HepG2 (cell line): Measurements from ENCODE around the gene AQP11. TPM values are rescaled to one million over a fixed set of nuclear protein-coding genes. Genes with fewer than 3 reads are reported as not detected.
A peak's percentile ranks its signal among the peaks of the same experiment; 100 is the strongest.

Experiments used
- ATF7-NPFF ChIP-seq: sonication (generic); formaldehyde crosslinking; IDR thresholded peaks from 2 replicates; pipeline ENCODE4 v1.8.1; 2023; ENCODE audit warnings: mild to moderate bottlenecking, low read depth, missing genetic modification reagents, moderate library complexity
- GTF3A ChIP-seq: sonication (generic); formaldehyde crosslinking; conservative IDR thresholded peaks from 2 replicates; pipeline ENCODE4 v1.4.0; 2020; ENCODE audit warnings: mild to moderate bottlenecking, missing genetic modification reagents
- HIC2 ChIP-seq: sonication (generic); formaldehyde crosslinking; IDR thresholded peaks from 2 replicates; pipeline ENCODE4 v1.9.0; 2022; ENCODE audit warnings: low read depth, missing genetic modification reagents
- HMG20A ChIP-seq: IDR thresholded peaks from 2 replicates; pipeline ENCODE4 v1.6.1; 2016; ENCODE audit warnings: borderline replicate concordance
- HOXA7 ChIP-seq: sonication (generic); formaldehyde crosslinking; IDR thresholded peaks from 2 replicates; pipeline ENCODE4 v1.8.1; 2022; ENCODE audit warnings: mild to moderate bottlenecking, missing genetic modification reagents, moderate library complexity
- KAT2B ChIP-seq: fragments of 150-350 bp; IDR thresholded peaks from 2 replicates; pipeline ENCODE4 v1.6.1; 2014; ENCODE audit warnings: low read depth, low read length, borderline replicate concordance
- NCOA2 ChIP-seq: sonication (generic); formaldehyde crosslinking; IDR thresholded peaks from 2 replicates; pipeline ENCODE4 v1.8.0; 2022; ENCODE audit warnings: inconsistent platforms
- POLR2G ChIP-seq: fragments of 200-400 bp; formaldehyde crosslinking; IDR thresholded peaks from 2 replicates; pipeline ENCODE4 v1.6.1; 2018; ENCODE audit warnings: mild to moderate bottlenecking, low read depth, low read length, moderate library complexity
- REL ChIP-seq: sonication (generic); formaldehyde crosslinking; conservative IDR thresholded peaks from 2 replicates; pipeline ENCODE4 v1.8.0; 2022; ENCODE audit warnings: mild to moderate bottlenecking, missing genetic modification reagents, moderate library complexity
- TARDBP ChIP-seq: sonication (generic); formaldehyde crosslinking; IDR thresholded peaks from 2 replicates; pipeline ENCODE4 v1.8.0; 2022; ENCODE audit warnings: mild to moderate bottlenecking, missing genetic modification reagents
- TBL1XR1 ChIP-seq: fragments of 150-350 bp; IDR thresholded peaks from 2 replicates; pipeline ENCODE4 v1.6.1; 2014; ENCODE audit warnings: borderline replicate concordance, low read length; ENCODE audit not compliant: partially characterized antibody
- TBX3 ChIP-seq: fragments of 450-650 bp; IDR thresholded peaks from 2 replicates; pipeline ENCODE4 v1.6.1; 2017; ENCODE audit warnings: antibody characterized with exemption, mild to moderate bottlenecking, inconsistent platforms, borderline replicate concordance
- TCF12 ChIP-seq, 2 experiments: fragments of 450-650 bp in 1 of 2; sonication (generic) in 1 of 2; formaldehyde crosslinking in 1 of 2; IDR thresholded peaks; 2 replicates each; pipeline versions ENCODE4 v1.6.1 to v1.8.0; 2017 to 2022; ENCODE audit warnings: antibody characterized with exemption in 1 of 2, mild to moderate bottlenecking in 1 of 2, missing genetic modification reagents in 1 of 2, moderate library complexity in 1 of 2
- TFAP4 ChIP-seq: sonication (generic); IDR thresholded peaks from 2 replicates; pipeline ENCODE4 v1.6.1; 2016; ENCODE audit warnings: low read depth, borderline replicate concordance
- TFDP1 ChIP-seq: IDR thresholded peaks from 2 replicates; pipeline ENCODE4 v1.6.1; 2016; ENCODE audit warnings: missing compliant biosample characterization, missing genetic modification reagents, borderline replicate concordance
- ZBTB2 ChIP-seq: sonication (generic); formaldehyde crosslinking; IDR thresholded peaks from 2 replicates; pipeline ENCODE4 v1.8.0; 2022; ENCODE audit warnings: low read depth, missing genetic modification reagents
- ZIK1 ChIP-seq: sonication (generic); formaldehyde crosslinking; IDR thresholded peaks from 2 replicates; pipeline ENCODE4 v1.5.0; 2020; ENCODE audit warnings: mild to moderate bottlenecking, low read depth, missing genetic modification reagents, borderline replicate concordance
- ZNF12 ChIP-seq: sonication (generic); formaldehyde crosslinking; IDR thresholded peaks from 2 replicates; pipeline ENCODE4 v1.5.0; 2020; ENCODE audit warnings: missing genetic modification reagents
- ZNF230 ChIP-seq: sonication (generic); formaldehyde crosslinking; IDR thresholded peaks from 2 replicates; pipeline ENCODE4 v1.4.0; 2020; ENCODE audit warnings: mild to moderate bottlenecking, missing genetic modification reagents
- ZNF546 ChIP-seq: sonication (generic); formaldehyde crosslinking; conservative IDR thresholded peaks from 2 replicates; pipeline ENCODE4 v1.8.1; 2023; ENCODE audit warnings: mild to moderate bottlenecking, missing genetic modification reagents
- ZNF556 ChIP-seq: sonication (generic); formaldehyde crosslinking; IDR thresholded peaks from 2 replicates; pipeline ENCODE4 v1.4.0; 2020; ENCODE audit warnings: mild to moderate bottlenecking, missing genetic modification reagents, borderline replicate concordance
- ZNF572 ChIP-seq: sonication (generic); formaldehyde crosslinking; IDR thresholded peaks from 2 replicates; pipeline ENCODE4 v1.5.1; 2020; ENCODE audit warnings: mild to moderate bottlenecking, missing genetic modification reagents
- ZNF737 ChIP-seq: sonication (generic); formaldehyde crosslinking; IDR thresholded peaks from 2 replicates; pipeline ENCODE4 v1.5.0; 2020; ENCODE audit warnings: missing genetic modification reagents, mild to moderate bottlenecking, borderline replicate concordance
- ZNF768 ChIP-seq: sonication (generic); formaldehyde crosslinking; IDR thresholded peaks from 2 replicates; pipeline ENCODE4 v1.4.0; 2020; ENCODE audit warnings: missing genetic modification reagents
- polyA plus RNA-seq, 8 experiments: library from polyadenylated mRNA; depleted of rRNA in 3 of 8; stranded (reverse) in 7 of 8; unstranded in 1 of 8; fragments of >200 nt; fragmentation: Illumina TruSeq in 4 of 8; extraction: Trizol in 4 of 8; gene quantifications; 2 replicates each; pipeline versions ENCODE4 v1.2.1 to v1.2.3, GENCODE V29; 2011 to 2016; ENCODE audit warnings: low read depth in 4 of 8, missing spikeins in 1 of 8, mixed read lengths in 1 of 8; ENCODE audit not compliant: insufficient read depth in 1 of 8
- total RNA-seq, 5 experiments: library from RNA; depleted of rRNA; stranded (reverse); fragments of >200 nt; fragmentation: Illumina TruSeq; extraction: Trizol; gene quantifications; 2 replicates each; pipeline ENCODE4 v1.2.3, GENCODE V29; 2016; ENCODE audit warnings: low read depth in 1 of 5
- TF ChIP-seq, protein P1 (sequence below): IDR thresholded peaks from 2 replicates; pipeline ENCODE4 v1.6.1; 2012; ENCODE audit warnings: inconsistent platforms

The AQP11 gene
- total and polyA plus RNA-seq, 2 of the 13 experiments (the other 11 are each of a cell fraction or from before 2014, with no cell fraction given), result 10.4 to 15.3 TPM

- TF ChIP-seq TARDBP (CRISPR knock-in tag) (no peak; the same call in 1 of the 2 replicates), TBX3 (peak; percentile 47; the same call in 1 of the 2 replicates), NCOA2 (CRISPR knock-in tag) (peak; percentile 26), ZNF556 (CRISPR knock-in tag) (peak; percentile 87), GTF3A (CRISPR knock-in tag) (no peak), ZNF12 (CRISPR knock-in tag) (peak; percentile 36; the same call in 1 of the 2 replicates), TCF12 (IDR thresholded peaks at IDR 0.05) (no peak), TCF12 (CRISPR knock-in tag; IDR thresholded peaks at IDR 0.05) (peak; percentile 82), ZBTB2 (no peak; the same call in none of the 2 replicates), ATF7-NPFF (CRISPR knock-in tag) (peak; percentile 78; the same call in 1 of the 2 replicates), HMG20A (CRISPR knock-in tag) (0 out of 2 replicates have a peak, but pooled peaks have one; percentile 29), ZNF737 (no peak), ZNF572 (CRISPR knock-in tag) (no peak), POLR2G (peak; percentile 86), ZNF230 (no peak), HIC2 (no peak), TFAP4 (no peak), ZNF546 (CRISPR knock-in tag) (peak; percentile 91; the same call in 1 of the 2 replicates), REL (CRISPR knock-in tag) (no peak; the same call in 1 of the 2 replicates), HOXA7 (CRISPR knock-in tag) (no peak), TFDP1 (peak; percentile 75; the same call in 1 of the 2 replicates), ZIK1 (CRISPR knock-in tag) (0 out of 2 replicates have a peak, but pooled peaks have one; percentile 54), KAT2B (no peak), TBL1XR1 (no peak), ZNF768 (CRISPR knock-in tag) (no peak)
- TF ChIP-seq, protein P1, sequence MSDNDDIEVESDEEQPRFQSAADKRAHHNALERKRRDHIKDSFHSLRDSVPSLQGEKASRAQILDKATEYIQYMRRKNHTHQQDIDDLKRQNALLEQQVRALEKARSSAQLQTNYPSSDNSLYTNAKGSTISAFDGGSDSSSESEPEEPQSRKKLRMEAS, result peak; percentile 87
Measured at GRCh38 chr11:77589521-77590193, at the start of gene AQP11 (continued).
